Astrocyte of the cerebellum (primary cell): ENCODE data around the gene LY6G5B.

Experiments used
- DNase-seq: peaks from one replicate; pipeline ENCODE4 v3.0.0-alpha.2; 2011; ENCODE audit warnings: low read depth
- H3K4me3 ChIP-seq: 2 replicates; pipeline ENCODE4 v1.5.1; 2011; ENCODE audit warnings: mild to moderate bottlenecking, low read depth, low read length, moderate library complexity
- CTCF ChIP-seq: IDR thresholded peaks from 2 replicates; pipeline ENCODE4 v1.5.1; 2012; ENCODE audit warnings: low read length, low read depth, moderate library complexity, mild to moderate bottlenecking; ENCODE audit errors: missing control alignments
- in situ Hi-C: cut with HindIII; loops from 2 replicates; pipeline ENCODE4 v1.10.0; 2017; ENCODE audit warnings: low sequenced_read_pairs

LY6G5B gene

GRCh38 chr6:31651602-31652191 lies 18.1 kb upstream of the LY6G5B start:
- H3K4me3 ChIP-seq = peak overlapping the region; percentile 81
- in situ Hi-C loops = no loop called here
- no peak for TF ChIP-seq CTCF
- no peak for DNase-seq

GRCh38 chr6:31652925-31653724 lies 16.7 kb upstream of the LY6G5B start:
- H3K4me3 ChIP-seq = peak overlapping the region; percentile 81
- in situ Hi-C loops = no loop called here
- no peak for TF ChIP-seq CTCF
- no peak for DNase-seq

DNA sequence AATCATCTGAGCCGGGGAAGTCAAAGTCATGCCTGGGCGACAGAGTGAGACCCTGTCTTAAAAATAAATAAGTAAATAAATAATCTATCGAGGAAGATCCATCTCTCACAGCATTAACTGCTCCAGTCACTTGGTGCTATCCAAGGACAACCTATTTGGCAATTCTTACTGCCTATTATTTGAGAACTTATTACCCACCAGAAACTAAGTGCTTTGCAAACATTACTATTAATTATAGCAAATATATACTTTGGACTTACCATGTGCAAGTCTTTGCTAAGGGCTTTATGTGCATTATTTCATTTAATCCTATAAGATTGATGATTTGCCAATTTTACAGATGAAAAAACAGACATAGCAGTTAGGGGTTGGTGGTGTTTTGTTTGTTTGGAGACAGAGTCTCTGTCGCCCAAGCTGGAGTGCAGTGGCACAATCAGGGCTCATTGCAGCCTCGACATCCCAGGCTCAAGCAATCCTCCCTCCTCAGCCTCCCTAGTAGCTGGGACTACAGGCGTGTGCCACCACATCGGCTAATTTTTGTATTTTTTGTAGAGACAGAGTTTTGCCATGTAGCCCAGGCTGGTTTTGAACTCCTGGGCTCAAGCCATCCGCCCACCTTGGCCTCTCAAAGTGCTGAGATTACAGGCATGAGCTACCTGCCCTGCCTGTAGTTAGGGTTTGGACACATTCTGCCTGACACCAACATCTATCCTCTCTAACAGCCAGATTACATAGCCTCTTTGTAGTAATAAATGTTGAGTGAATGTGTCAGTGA lies 15.0 kb upstream of the LY6G5B start:
- in situ Hi-C loops = no loop called here
- no peak for TF ChIP-seq CTCF
- H3K4me3 ChIP-seq = no peak overlapping the region
- DNase-seq = no peak

DNA sequence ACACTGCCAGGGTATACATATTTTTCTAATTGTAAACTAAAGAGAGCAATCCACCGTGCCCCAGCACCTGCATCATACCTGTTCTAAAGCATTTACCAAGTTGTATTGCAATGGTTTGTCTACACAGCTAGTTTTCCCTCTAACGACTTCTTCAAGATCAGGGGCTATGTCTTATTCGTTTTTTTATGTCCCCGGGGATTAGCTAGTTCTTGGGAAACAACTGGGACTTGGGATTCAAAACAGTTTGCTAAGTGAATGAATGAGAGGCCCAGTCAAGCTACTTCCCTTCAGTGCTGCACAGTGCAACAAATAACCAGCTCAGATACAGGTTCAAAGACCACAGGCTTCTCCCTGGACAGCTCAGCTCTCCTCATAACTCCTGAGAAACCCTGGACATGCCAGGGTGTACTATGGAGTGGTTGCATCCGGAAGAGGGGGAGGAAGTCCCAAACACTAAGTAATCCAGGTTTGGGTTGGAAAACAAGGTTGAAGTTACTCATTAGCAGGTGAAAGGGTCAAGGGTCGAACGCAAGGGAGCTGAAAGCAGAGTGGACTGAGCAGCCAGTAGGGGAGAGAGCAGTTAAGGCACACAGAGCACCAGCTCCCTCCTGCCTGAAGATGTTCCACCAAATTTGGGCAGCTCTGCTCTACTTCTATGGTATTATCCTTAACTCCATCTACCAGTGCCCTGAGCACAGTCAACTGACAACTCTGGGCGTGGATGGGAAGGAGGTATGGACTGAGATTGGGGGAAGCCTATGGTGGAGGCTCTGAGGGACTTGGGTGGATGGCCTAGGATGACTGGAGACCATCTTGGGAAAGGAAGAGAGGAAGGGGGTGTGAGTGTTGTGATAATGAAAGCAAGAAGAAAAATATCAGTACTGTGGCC lies 14.2 kb upstream of the LY6G5B start, which contains the start of gene APOM:
TSS of gene APOM (plus strand) at position 546 of the 889 bp plus-strand sequence. CDS start at position 619, 73 bp downstream.
- no peak for TF ChIP-seq CTCF
- DNase-seq = no peak
- in situ Hi-C loops = no loop called here
- H3K4me3 ChIP-seq = no peak within 1 kb of the TSS

DNA sequence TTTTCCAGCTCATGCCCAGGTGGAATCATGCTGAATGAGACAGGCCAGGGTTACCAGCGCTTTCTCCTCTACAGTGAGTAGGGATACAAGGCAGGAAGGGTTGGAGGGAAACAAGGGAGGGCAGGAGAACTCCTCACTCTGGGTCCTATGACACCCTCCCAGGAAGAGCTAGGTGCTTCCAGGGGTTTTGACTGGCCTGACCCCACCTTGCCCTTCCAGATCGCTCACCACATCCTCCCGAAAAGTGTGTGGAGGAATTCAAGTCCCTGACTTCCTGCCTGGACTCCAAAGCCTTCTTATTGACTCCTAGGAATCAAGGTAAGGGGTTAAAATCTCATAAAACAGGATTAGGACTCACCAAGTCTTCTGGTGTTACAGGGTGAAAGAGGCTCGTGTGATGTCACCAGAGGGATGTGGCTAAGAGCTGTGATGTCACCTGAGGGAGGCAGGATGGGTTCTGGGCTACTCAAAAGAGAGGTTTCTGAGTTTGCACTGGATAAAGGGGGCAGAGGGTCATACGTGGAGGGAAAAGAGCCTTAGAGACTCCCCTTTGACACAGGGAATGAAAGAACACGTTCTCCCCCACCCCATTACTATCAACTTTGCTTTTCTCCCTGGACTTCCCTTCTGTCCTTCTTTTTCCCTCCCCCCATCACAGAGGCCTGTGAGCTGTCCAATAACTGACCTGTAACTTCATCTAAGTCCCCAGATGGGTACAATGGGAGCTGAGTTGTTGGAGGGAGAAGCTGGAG lies 12.2 kb upstream of the LY6G5B start:
- in situ Hi-C loops = no loop called here
- TF ChIP-seq CTCF = no peak
- no peak for DNase-seq
- H3K4me3 ChIP-seq = no peak overlapping the region
